CD4-positive, CD25-positive, alpha-beta regulatory T cell (primary cell): Measurements from ENCODE around the gene CRYAB. TPM values are rescaled to one million over a fixed set of nuclear protein-coding genes. Genes with fewer than 3 reads are reported as not detected.
"Not testable (repeated sequence)": the region's sequence is repeated elsewhere in the genome, so short reads cannot be mapped to it uniquely, and the experiment has no call there.

Experiments
- ATAC-seq, 2 donors: fragments of 150-1000 bp; cut with Tn5 transposase; one replicate each; pipeline ENCODE4 v1.10.0; 2021; ENCODE audit warnings: low read depth in 2 of 2, moderate number of reproducible peaks in 2 of 2, moderate library complexity in 1 of 2
- DNase-seq, 3 donors: peaks; one replicate each; pipeline versions ENCODE4 v3.0.0 to v3.0.0-alpha.2; 2012 to 2022; ENCODE audit warnings: mixed read lengths in 1 of 3
- H3K27ac ChIP-seq: one replicate; pipeline ENCODE4 v1.7.0; 2013; ENCODE audit warnings: mild to moderate bottlenecking, low read length; ENCODE audit not compliant: insufficient read depth, poor library complexity, severe bottlenecking
- H3K27me3 ChIP-seq: one replicate; pipeline ENCODE4 v1.7.0; 2013; ENCODE audit warnings: low read length; ENCODE audit not compliant: control insufficient read depth, insufficient read depth
- H3K36me3 ChIP-seq: one replicate; pipeline ENCODE4 v1.7.0; 2013; ENCODE audit warnings: mild to moderate bottlenecking, low read length, moderate library complexity; ENCODE audit not compliant: control insufficient read depth, insufficient read depth
- H3K4me1 ChIP-seq: 2 replicates; pipeline ENCODE4 v1.7.0; 2013; ENCODE audit warnings: mild to moderate bottlenecking, low read length; ENCODE audit not compliant: insufficient read depth, control insufficient read depth, poor library complexity, severe bottlenecking
- H3K4me3 ChIP-seq: one replicate; pipeline ENCODE4 v1.7.0; 2013; ENCODE audit warnings: low read depth, mild to moderate bottlenecking, low read length, moderate library complexity
- H3K9me3 ChIP-seq, 2 experiments: 1 replicate in 1 of 2; 2 replicates in 1 of 2; pipeline ENCODE4 v1.7.0; 2013; ENCODE audit warnings: low read length in 2 of 2, mild to moderate bottlenecking in 1 of 2, moderate library complexity in 1 of 2; ENCODE audit not compliant: control insufficient read depth in 2 of 2
- H3K27ac Mint-ChIP-seq, 3 donors: one replicate each; pipeline ENCODE4 v1.8.0; 2020 to 2022; ENCODE audit warnings: mild to moderate bottlenecking in 3 of 3, mixed read lengths in 3 of 3, moderate library complexity in 2 of 3
- H3K27me3 Mint-ChIP-seq: one replicate; pipeline ENCODE4 v1.8.0; 2022; ENCODE audit warnings: mild to moderate bottlenecking, mixed read lengths
- H3K36me3 Mint-ChIP-seq: one replicate; pipeline ENCODE4 v1.8.0; 2020; ENCODE audit warnings: mixed read lengths
- H3K4me1 Mint-ChIP-seq, 4 donors: one replicate each; pipeline ENCODE4 v1.8.0; 2020 to 2022; ENCODE audit warnings: mixed read lengths in 4 of 4, mild to moderate bottlenecking in 1 of 4
- H3K4me3 Mint-ChIP-seq, 4 donors: one replicate each; pipeline ENCODE4 v1.8.0; 2020 to 2022; ENCODE audit warnings: mild to moderate bottlenecking in 4 of 4, mixed read lengths in 4 of 4, moderate library complexity in 3 of 4
- H3K9me3 Mint-ChIP-seq, 7 donors: one replicate each; pipeline ENCODE4 v1.8.0; 2020 to 2022; ENCODE audit warnings: mixed read lengths in 7 of 7, mild to moderate bottlenecking in 3 of 7, moderate library complexity in 2 of 7
- polyA plus RNA-seq, 4 donors: library from polyadenylated mRNA; unstranded; fragments of 300-500 nt; fragmentation: Illumina TruSeq; gene quantifications; one replicate each; pipeline ENCODE4 v1.2.3, GENCODE V29; 2021
- total RNA-seq: library from RNA; stranded (reverse); gene quantifications from one replicate; pipeline ENCODE4 v1.2.3, GENCODE V29; 2022

Gene CRYAB
- total and polyA plus RNA-seq, 5 donors from 2014 or later = not detected

- Mint-ChIP-seq H3K4me1 (peaks cover 0 to under 1% (median 0%) of the 10 kb centered on the region in 4 donors), H3K36me3 (peaks cover 21% of the 10 kb centered on the region), H3K27ac (no peak overlapping the region), H3K9me3 (no peaks in the 10 kb centered on the region), H3K4me3 (no peak overlapping the region), H3K27me3 (no peaks in the 10 kb centered on the region)
- H3K27ac ChIP-seq = no peak overlapping the region
- no peak for DNase-seq
- H3K36me3 ChIP-seq = no peaks in the 10 kb centered on the region
- no peaks in the 10 kb centered on the region for H3K27me3 ChIP-seq
- no peaks in the 10 kb centered on the region for H3K9me3 ChIP-seq
- no peak for ATAC-seq
- H3K4me1 ChIP-seq = no peaks in the 10 kb centered on the region
- H3K4me3 ChIP-seq = no peak overlapping the region
These were observed 25.5 kb downstream of the CRYAB start for GRCh38 chr11:111886032-111886431.

DNA sequence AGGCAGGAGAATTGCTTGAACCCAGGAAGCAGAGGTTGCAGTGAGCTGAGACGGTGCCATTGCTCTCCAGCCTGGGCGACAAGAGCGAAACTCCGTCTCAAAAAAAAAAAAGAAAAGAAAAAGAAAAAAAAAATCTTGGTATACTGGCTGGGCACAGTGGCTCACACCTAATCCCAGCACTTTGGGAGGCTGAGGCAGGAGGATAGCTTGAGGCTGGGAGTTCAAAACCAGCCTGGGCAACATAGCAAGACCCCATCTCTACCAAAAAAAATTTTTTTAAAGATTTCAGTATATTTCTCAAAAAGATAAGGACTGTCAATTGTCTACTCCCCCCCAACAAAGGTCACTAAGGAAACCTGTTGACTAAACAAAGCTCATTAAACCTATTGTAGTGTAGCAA, 26.5 kb downstream of the CRYAB start:
- H3K4me1 ChIP-seq, H3K4me3 ChIP-seq, H3K27me3 Mint-ChIP-seq, DNase-seq, H3K9me3 Mint-ChIP-seq, H3K9me3 ChIP-seq, H3K27ac Mint-ChIP-seq, H3K36me3 ChIP-seq, H3K27me3 ChIP-seq, H3K4me3 Mint-ChIP-seq, ATAC-seq, H3K4me1 Mint-ChIP-seq, H3K27ac ChIP-seq: not testable (repeated sequence)
- peaks cover 14% of the 10 kb centered on the region for H3K36me3 Mint-ChIP-seq

GRCh38 chr11:111882202-111882601, 29.4 kb downstream of the CRYAB start:
- no peak overlapping the region for H3K27ac Mint-ChIP-seq
- Histone ChIP-seq H3K9me3 (no peaks in the 10 kb centered on the region), H3K27me3 (no peaks in the 10 kb centered on the region), H3K27ac (no peak overlapping the region), H3K36me3 (no peaks in the 10 kb centered on the region), H3K4me3 (no peak overlapping the region), H3K4me1 (peaks cover 16% of the 10 kb centered on the region)
- DNase-seq (no peak), ATAC-seq (no peak)
- H3K36me3 Mint-ChIP-seq = peaks cover 14% of the 10 kb centered on the region
- H3K9me3 Mint-ChIP-seq = peaks cover 0 to 3% (median 0%) of the 10 kb centered on the region in 7 donors
- no peak overlapping the region for H3K4me3 Mint-ChIP-seq
- no peaks in the 10 kb centered on the region for H3K27me3 Mint-ChIP-seq
- H3K4me1 Mint-ChIP-seq = peaks cover 9 to 26% (median 10%) of the 10 kb centered on the region in 4 donors

GRCh38 chr11:111879637-111879960, 32.0 kb downstream of the CRYAB start:
- H3K27me3 Mint-ChIP-seq = no peaks in the 10 kb centered on the region
- peaks cover 9 to 31% (median 11%) of the 10 kb centered on the region in 4 donors for H3K4me1 Mint-ChIP-seq
- peak overlapping the region; percentile 99 for H3K27ac ChIP-seq
- ATAC-seq = no peak
- no peak for DNase-seq
- H3K9me3 Mint-ChIP-seq = peaks cover 0 to 3% (median 0%) of the 10 kb centered on the region in 7 donors
- H3K4me3 Mint-ChIP-seq = peak overlapping the region; percentile 94 to 95 (median 94)
- peaks cover 20% of the 10 kb centered on the region for H3K36me3 Mint-ChIP-seq
- no peaks in the 10 kb centered on the region for H3K9me3 ChIP-seq
- H3K4me3 ChIP-seq = peak overlapping the region; percentile 93
- H3K27me3 ChIP-seq = no peaks in the 10 kb centered on the region
- H3K27ac Mint-ChIP-seq = peak overlapping the region; percentile 99 to 100 (median 100)
- H3K36me3 ChIP-seq = peaks cover 7% of the 10 kb centered on the region
- peaks cover 16% of the 10 kb centered on the region for H3K4me1 ChIP-seq

DNA sequence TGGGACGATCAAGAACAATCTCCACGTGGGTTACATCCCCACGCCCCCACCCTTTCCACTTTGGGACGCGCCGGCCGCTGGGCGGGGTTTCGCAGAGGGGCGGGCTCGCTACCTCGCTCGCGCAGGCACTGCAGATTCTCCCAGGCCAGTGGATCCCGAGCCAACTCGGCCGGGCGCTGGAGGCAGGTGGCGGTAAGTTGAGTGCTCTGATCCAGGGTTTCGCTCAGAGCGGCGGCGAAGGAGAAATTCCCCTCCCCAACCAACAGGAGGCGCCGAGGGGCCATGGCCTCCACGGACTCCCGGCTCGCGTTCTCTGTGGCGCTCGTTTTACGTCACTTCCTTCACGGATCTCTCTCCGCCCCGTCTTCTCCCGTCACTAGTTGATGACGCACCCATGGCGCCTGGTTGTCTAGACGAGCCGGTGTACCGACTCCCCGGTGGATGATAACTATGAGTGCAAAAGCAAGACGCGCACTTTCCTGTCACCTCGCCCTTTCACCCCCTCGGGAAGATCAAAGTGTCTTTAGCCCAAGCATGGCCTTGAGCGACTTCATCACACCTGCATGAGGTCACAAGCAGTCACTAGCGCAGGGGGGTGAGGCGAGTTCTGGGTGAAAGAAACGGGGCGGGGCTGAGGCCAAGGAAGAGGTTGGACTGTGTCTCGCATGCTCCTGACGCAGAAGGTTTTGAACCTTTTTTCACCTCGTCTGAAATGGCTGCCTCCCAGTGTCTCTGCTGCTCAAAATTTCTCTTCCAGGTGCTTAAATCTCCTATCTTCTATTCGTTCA, 32.5 kb downstream of the CRYAB start, which contains the start of the genes CFAP68 and FDXACB1:
TSS of gene CFAP68 (plus strand) at position 693 of the 788 bp plus-strand sequence. CDS start at position 713, 20 bp downstream.
TSS of gene FDXACB1 (minus strand) at position 317 of the 788 bp plus-strand sequence. CDS start at position 284, 33 bp downstream.
- peak within 1 kb of the TSS; percentile 94 to 95 (median 94) for H3K4me3 Mint-ChIP-seq
- no peaks in the 10 kb centered on the region for H3K9me3 ChIP-seq
- H3K4me1 ChIP-seq = peaks cover 16% of the 10 kb centered on the region
- H3K4me3 ChIP-seq = peak within 1 kb of the TSS; percentile 93
- peaks cover 7% of the 10 kb centered on the region for H3K36me3 ChIP-seq
- H3K4me1 Mint-ChIP-seq = peaks cover 9 to 31% (median 11%) of the 10 kb centered on the region in 4 donors
- no peaks in the 10 kb centered on the region for H3K27me3 Mint-ChIP-seq
- H3K27me3 ChIP-seq = no peaks in the 10 kb centered on the region
- H3K27ac ChIP-seq = peak within 1 kb of the TSS; percentile 99
- peaks cover 22% of the 10 kb centered on the region for H3K36me3 Mint-ChIP-seq
- DNase-seq (peak; percentile 95 to 98 (median 98)), ATAC-seq (peak; percentile 85 to 87)
- H3K9me3 Mint-ChIP-seq = peaks cover 0 to 3% (median 0%) of the 10 kb centered on the region in 7 donors
- peak within 1 kb of the TSS; percentile 99 to 100 (median 100) for H3K27ac Mint-ChIP-seq

DNA sequence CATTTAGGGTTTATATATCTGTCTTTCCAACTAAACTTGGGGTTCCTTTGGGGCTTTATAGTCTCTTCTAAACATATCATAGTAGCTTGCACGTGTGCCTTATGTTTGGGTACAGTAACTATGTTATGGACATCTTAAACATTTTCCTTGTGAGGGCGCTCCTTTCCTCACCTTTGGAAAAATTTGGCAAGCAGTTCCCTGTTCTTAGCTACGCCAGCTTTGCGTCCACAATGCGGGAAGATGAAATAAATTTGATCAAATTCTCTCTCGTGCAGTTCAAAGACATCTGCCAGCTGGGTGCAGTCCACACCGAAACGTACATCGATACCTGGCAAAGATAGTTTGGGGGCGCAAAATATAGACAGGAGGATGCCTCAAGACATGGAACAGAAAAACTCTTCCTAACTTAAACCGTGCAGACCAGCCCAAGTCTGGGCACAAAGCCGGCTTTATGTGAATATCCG, 33.2 kb downstream of the CRYAB start:
- Mint-ChIP-seq H3K27me3 (no peaks in the 10 kb centered on the region), H3K27ac (peak overlapping the region; percentile 99 to 100 (median 100)), H3K9me3 (peaks cover 0 to 3% (median 0%) of the 10 kb centered on the region in 7 donors), H3K4me1 (peaks cover 9 to 31% (median 11%) of the 10 kb centered on the region in 4 donors), H3K36me3 (peaks cover 20% of the 10 kb centered on the region), H3K4me3 (peak overlapping the region; percentile 94 to 95 (median 94))
- H3K4me3 ChIP-seq = peak overlapping the region; percentile 93
- peak overlapping the region; percentile 99 for H3K27ac ChIP-seq
- H3K9me3 ChIP-seq = no peaks in the 10 kb centered on the region
- no peaks in the 10 kb centered on the region for H3K27me3 ChIP-seq
- ATAC-seq = peak; percentile 1
- peaks cover 16% of the 10 kb centered on the region for H3K4me1 ChIP-seq
- peaks cover 7% of the 10 kb centered on the region for H3K36me3 ChIP-seq
- DNase-seq = no peak

DNA sequence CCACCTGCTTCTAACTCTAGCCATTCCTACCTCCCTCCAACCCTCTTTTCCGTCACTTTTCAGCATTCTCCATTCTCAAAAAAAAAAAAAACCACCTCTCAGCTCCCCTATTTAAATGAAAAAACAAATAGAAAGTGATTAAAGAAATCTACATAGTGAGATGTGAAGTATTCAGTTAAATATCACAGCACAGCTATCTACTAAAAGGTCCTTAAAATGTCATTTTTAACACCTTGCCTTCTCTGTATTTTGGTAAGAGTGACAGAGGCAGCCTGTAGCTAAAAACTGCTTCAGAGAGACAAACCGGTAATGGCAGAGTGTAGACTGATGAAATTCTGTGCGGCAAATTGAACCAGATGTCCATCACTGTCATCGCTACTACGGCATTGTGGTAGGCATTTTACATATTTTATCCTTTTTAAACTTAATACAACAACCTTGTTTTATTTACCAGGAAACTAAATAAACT, 39.8 kb downstream of the CRYAB start:
- Mint-ChIP-seq H3K4me1 (peaks cover 15 to 34% (median 25%) of the 10 kb centered on the region in 4 donors), H3K36me3 (peaks cover 29% of the 10 kb centered on the region), H3K4me3 (peak overlapping the region; percentile 93 to 95 (median 94)), H3K9me3 (no peaks in the 10 kb centered on the region), H3K27me3 (peaks cover 4% of the 10 kb centered on the region), H3K27ac (peak overlapping the region; percentile 95 to 96 (median 95))
- Histone ChIP-seq H3K27ac (peak overlapping the region; percentile 85), H3K27me3 (no peaks in the 10 kb centered on the region), H3K4me3 (peak overlapping the region; percentile 87), H3K4me1 (peaks cover 11% of the 10 kb centered on the region), H3K36me3 (peaks cover 24% of the 10 kb centered on the region), H3K9me3 (no peaks in the 10 kb centered on the region)
- ATAC-seq (no peak), DNase-seq (no peak)
